Liver (tissue), 9 donors: Measurements from ENCODE around the gene JPH3. TPM values are rescaled to one million over a fixed set of nuclear protein-coding genes. Genes with fewer than 3 reads are reported as not detected.

Experiments used
- DNase-seq: peaks from one replicate; pipeline ENCODE4 v3.0.0-alpha.2; 2017; ENCODE audit warnings: low spot score
- H3K27ac ChIP-seq, 2 donors: one replicate each; pipeline ENCODE4 v1.7.0; 2013; ENCODE audit warnings: inconsistent platforms in 2 of 2, low read length in 2 of 2, control low read depth in 1 of 2, low read depth in 1 of 2, mild to moderate bottlenecking in 1 of 2
- H3K27me3 ChIP-seq, 4 donors: one replicate each; pipeline versions ENCODE4 v1.6.1 to v1.7.0; 2013; ENCODE audit warnings: low read length in 3 of 4, inconsistent platforms in 1 of 4, mild to moderate bottlenecking in 1 of 4, moderate library complexity in 1 of 4; ENCODE audit not compliant: control insufficient read depth in 4 of 4, insufficient read depth in 4 of 4
- H3K36me3 ChIP-seq, 4 donors: one replicate each; pipeline versions ENCODE4 v1.6.1 to v1.7.0; 2013; ENCODE audit warnings: low read length in 3 of 4, mild to moderate bottlenecking in 3 of 4, low read depth in 1 of 4, moderate library complexity in 1 of 4; ENCODE audit not compliant: control insufficient read depth in 4 of 4, insufficient read depth in 3 of 4
- H3K4me1 ChIP-seq, 4 donors: one replicate each; pipeline versions ENCODE4 v1.6.1 to v1.7.0; 2013; ENCODE audit warnings: low read length in 3 of 4, mild to moderate bottlenecking in 3 of 4, moderate library complexity in 1 of 4; ENCODE audit not compliant: control insufficient read depth in 4 of 4, insufficient read depth in 4 of 4
- H3K4me3 ChIP-seq, 3 donors: one replicate each; pipeline versions ENCODE4 v1.6.1 to v1.7.0; 2013; ENCODE audit warnings: low read length in 3 of 3, control low read depth in 1 of 3, low read depth in 1 of 3, mild to moderate bottlenecking in 1 of 3
- H3K9ac ChIP-seq, 2 donors: one replicate each; pipeline ENCODE4 v1.7.0; 2013; ENCODE audit warnings: low read length in 2 of 2, mild to moderate bottlenecking in 2 of 2, moderate library complexity in 2 of 2, control low read depth in 1 of 2, low read depth in 1 of 2
- H3K9me3 ChIP-seq, 4 donors: one replicate each; pipeline versions ENCODE4 v1.6.1 to v1.7.0; 2013; ENCODE audit warnings: low read length in 3 of 4; ENCODE audit not compliant: control insufficient read depth in 4 of 4
- CTCF ChIP-seq: fragments of 150-350 bp; IDR thresholded peaks from 2 replicates; pipeline ENCODE4 v1.5.1; 2017; ENCODE audit warnings: improper control_type of control experiment, low read depth, low read length; ENCODE audit not compliant: missing input control
- EGR1 ChIP-seq, 2 donors: IDR thresholded peaks; 2 replicates each; pipeline ENCODE4 v1.6.1; 2016 to 2018; ENCODE audit warnings: antibody characterized with exemption in 2 of 2, low read depth in 2 of 2
- FOXA1 ChIP-seq: IDR thresholded peaks from 2 replicates; pipeline ENCODE4 v1.6.1; 2016; ENCODE audit warnings: antibody characterized with exemption
- FOXA2 ChIP-seq: IDR thresholded peaks from 2 replicates; pipeline ENCODE4 v1.6.1; 2016; ENCODE audit warnings: antibody characterized with exemption
- GABPA ChIP-seq, 2 donors: IDR thresholded peaks in 1 of 2; conservative IDR thresholded peaks in 1 of 2; 2 replicates each; pipeline ENCODE4 v1.6.1; 2016; ENCODE audit warnings: antibody characterized with exemption in 2 of 2, mild to moderate bottlenecking in 1 of 2, moderate library complexity in 1 of 2
- HNF4A ChIP-seq, 2 donors: conservative IDR thresholded peaks; 2 replicates each; pipeline ENCODE4 v1.6.1; 2016; ENCODE audit warnings: antibody characterized with exemption in 2 of 2, mild to moderate bottlenecking in 2 of 2
- HNF4G ChIP-seq: IDR thresholded peaks from 2 replicates; pipeline ENCODE4 v1.6.1; 2016; ENCODE audit warnings: antibody characterized with exemption
- JUND ChIP-seq, 2 donors: IDR thresholded peaks; 2 replicates each; pipeline ENCODE4 v1.6.1; 2016; ENCODE audit warnings: antibody characterized with exemption in 2 of 2
- NR2F2 ChIP-seq: IDR thresholded peaks from 2 replicates; pipeline ENCODE4 v1.6.1; 2016; ENCODE audit warnings: antibody characterized with exemption
- RAD21 ChIP-seq, 2 donors: IDR thresholded peaks; 2 replicates each; pipeline ENCODE4 v1.6.1; 2016; ENCODE audit warnings: antibody characterized with exemption in 2 of 2, mild to moderate bottlenecking in 2 of 2
- RXRA ChIP-seq, 2 donors: IDR thresholded peaks; 2 replicates each; pipeline ENCODE4 v1.6.1; 2017 to 2018; ENCODE audit warnings: antibody characterized with exemption in 2 of 2, mild to moderate bottlenecking in 1 of 2
- SP1 ChIP-seq: IDR thresholded peaks from 2 replicates; pipeline ENCODE4 v1.6.1; 2018; ENCODE audit warnings: antibody characterized with exemption, mild to moderate bottlenecking
- TAF1 ChIP-seq: conservative IDR thresholded peaks from 2 replicates; pipeline ENCODE4 v1.6.1; 2016; ENCODE audit warnings: antibody characterized with exemption, mild to moderate bottlenecking
- YY1 ChIP-seq: IDR thresholded peaks from 2 replicates; pipeline ENCODE4 v1.6.1; 2016; ENCODE audit warnings: antibody characterized with exemption, mild to moderate bottlenecking
- ZBTB33 ChIP-seq: IDR thresholded peaks from 2 replicates; pipeline ENCODE4 v1.6.1; 2016; ENCODE audit warnings: antibody characterized with exemption
- WGBS: extraction: QIAGEN DNeasy Blood & Tissue Kit; methylation state at CpG from one replicate; pipeline ENCODE4 v1.1.7; 2013; 5-methylcytosine and 5-hydroxymethylcytosine counted together
- polyA plus RNA-seq, 2 donors: library from polyadenylated mRNA; stranded (reverse) in 1 of 2; unstranded in 1 of 2; fragments of 200-250 nt in 1 of 2; fragments of >200 nt in 1 of 2; fragmentation: Nextera tagmentation in 1 of 2; extraction: Ambion mirVana in 1 of 2; gene quantifications; one replicate each; pipeline versions ENCODE4 v1.2.1 to v1.2.3, GENCODE V29; 2013 to 2015
- total RNA-seq, 2 donors: library from RNA; depleted of rRNA; stranded (reverse); fragments of >200 nt; gene quantifications; one replicate each; pipeline ENCODE4 v1.2.3, GENCODE V29; 2014
- TF ChIP-seq, protein P1 (sequence below): IDR thresholded peaks from 2 replicates; pipeline ENCODE4 v1.6.1; 2016; ENCODE audit warnings: antibody characterized with exemption
- TF ChIP-seq, protein P2 (sequence below): IDR thresholded peaks from 2 replicates; pipeline ENCODE4 v1.6.1; 2016; ENCODE audit warnings: antibody characterized with exemption
- TF ChIP-seq, protein P3 (sequence below): IDR thresholded peaks from 2 replicates; pipeline ENCODE4 v1.6.1; 2016; ENCODE audit warnings: antibody characterized with exemption, mild to moderate bottlenecking
- donor health status: healthy.
- donor health status: healthy.
- donor health status: healthy.
- donor health status: healthy.
- donor health status: healthy.

Gene JPH3
- total and polyA plus RNA-seq, 4 donors, result under 0.01 to 0.09 (median 0.04) TPM

DNA sequence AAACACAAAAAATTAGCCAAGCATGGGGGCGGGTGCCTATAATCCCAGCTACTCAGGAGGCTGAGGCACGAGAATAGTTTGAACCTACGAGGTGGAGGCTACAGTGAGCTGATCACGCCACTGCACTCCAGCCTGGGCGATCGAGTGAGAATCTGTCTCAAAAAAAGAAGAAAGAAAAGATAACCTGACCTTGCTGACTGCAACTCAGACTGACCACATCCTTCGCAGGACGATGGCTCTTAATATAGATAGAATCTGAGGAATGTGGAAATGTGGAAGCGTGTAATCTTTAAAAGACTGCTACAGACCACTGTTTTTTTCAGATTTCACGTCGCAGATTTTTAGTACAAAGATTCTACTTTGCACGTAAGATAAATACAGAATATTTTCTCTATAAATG lies 125.7 kb downstream of the JPH3 start:
- Histone ChIP-seq H3K9ac (no peak overlapping the region), H3K27ac (no peak overlapping the region), H3K4me3 (no peak overlapping the region), H3K27me3 (no peaks in the 10 kb centered on the region), H3K9me3 (no peaks in the 10 kb centered on the region), H3K4me1 (no peaks in the 10 kb centered on the region), H3K36me3 (peaks cover 7 to 21% (median 12%) of the 10 kb centered on the region in 4 donors)
- no peak for TF ChIP-seq RXRA (IDR thresholded peaks at IDR 0.05)
- TF ChIP-seq ZBTB33, result no peak
- TF ChIP-seq JUND (IDR thresholded peaks at IDR 0.05), result no peak
- no peak for TF ChIP-seq GABPA (IDR thresholded peaks at IDR 0.05 in 1 of 2, conservative IDR thresholded peaks at IDR 0.05 in 1 of 2)
- no peak for TF ChIP-seq FOXA1
- TF ChIP-seq FOXA2, result no peak
- no peak for TF ChIP-seq YY1
- TF ChIP-seq HNF4A (conservative IDR thresholded peaks at IDR 0.05), result no peak
- TF ChIP-seq, protein P1, sequence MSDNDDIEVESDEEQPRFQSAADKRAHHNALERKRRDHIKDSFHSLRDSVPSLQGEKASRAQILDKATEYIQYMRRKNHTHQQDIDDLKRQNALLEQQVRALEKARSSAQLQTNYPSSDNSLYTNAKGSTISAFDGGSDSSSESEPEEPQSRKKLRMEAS, result no peak
- TF ChIP-seq HNF4G, result no peak
- TF ChIP-seq, protein P2, sequence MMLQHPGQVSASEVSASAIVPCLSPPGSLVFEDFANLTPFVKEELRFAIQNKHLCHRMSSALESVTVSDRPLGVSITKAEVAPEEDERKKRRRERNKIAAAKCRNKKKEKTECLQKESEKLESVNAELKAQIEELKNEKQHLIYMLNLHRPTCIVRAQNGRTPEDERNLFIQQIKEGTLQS, result no peak
- TF ChIP-seq CTCF, result no peak
- TF ChIP-seq, protein P3, sequence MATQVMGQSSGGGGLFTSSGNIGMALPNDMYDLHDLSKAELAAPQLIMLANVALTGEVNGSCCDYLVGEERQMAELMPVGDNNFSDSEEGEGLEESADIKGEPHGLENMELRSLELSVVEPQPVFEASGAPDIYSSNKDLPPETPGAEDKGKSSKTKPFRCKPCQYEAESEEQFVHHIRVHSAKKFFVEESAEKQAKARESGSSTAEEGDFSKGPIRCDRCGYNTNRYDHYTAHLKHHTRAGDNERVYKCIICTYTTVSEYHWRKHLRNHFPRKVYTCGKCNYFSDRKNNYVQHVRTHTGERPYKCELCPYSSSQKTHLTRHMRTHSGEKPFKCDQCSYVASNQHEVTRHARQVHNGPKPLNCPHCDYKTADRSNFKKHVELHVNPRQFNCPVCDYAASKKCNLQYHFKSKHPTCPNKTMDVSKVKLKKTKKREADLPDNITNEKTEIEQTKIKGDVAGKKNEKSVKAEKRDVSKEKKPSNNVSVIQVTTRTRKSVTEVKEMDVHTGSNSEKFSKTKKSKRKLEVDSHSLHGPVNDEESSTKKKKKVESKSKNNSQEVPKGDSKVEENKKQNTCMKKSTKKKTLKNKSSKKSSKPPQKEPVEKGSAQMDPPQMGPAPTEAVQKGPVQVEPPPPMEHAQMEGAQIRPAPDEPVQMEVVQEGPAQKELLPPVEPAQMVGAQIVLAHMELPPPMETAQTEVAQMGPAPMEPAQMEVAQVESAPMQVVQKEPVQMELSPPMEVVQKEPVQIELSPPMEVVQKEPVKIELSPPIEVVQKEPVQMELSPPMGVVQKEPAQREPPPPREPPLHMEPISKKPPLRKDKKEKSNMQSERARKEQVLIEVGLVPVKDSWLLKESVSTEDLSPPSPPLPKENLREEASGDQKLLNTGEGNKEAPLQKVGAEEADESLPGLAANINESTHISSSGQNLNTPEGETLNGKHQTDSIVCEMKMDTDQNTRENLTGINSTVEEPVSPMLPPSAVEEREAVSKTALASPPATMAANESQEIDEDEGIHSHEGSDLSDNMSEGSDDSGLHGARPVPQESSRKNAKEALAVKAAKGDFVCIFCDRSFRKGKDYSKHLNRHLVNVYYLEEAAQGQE, result no peak
- TF ChIP-seq NR2F2, result no peak
- no peak for TF ChIP-seq TAF1
- 92% methylated on average over 12 of the region's 12 CpGs for WGBS
- no peak for DNase-seq

GRCh38 chr16:87729266-87729954 lies 127.1 kb downstream of the JPH3 start:
- Histone ChIP-seq H3K4me3 (no peak overlapping the region), H3K36me3 (peaks cover 5 to 21% (median 12%) of the 10 kb centered on the region in 4 donors), H3K4me1 (no peaks in the 10 kb centered on the region), H3K27me3 (no peaks in the 10 kb centered on the region), H3K9ac (no peak overlapping the region), H3K27ac (no peak overlapping the region), H3K9me3 (no peaks in the 10 kb centered on the region)
- no peak for DNase-seq
- 96% methylated on average over 17 of the region's 17 CpGs for WGBS
- TF ChIP-seq JUND (IDR thresholded peaks at IDR 0.05), result no peak
- TF ChIP-seq ZBTB33, result no peak
- no peak for TF ChIP-seq NR2F2
- no peak for TF ChIP-seq RXRA (IDR thresholded peaks at IDR 0.05)
- TF ChIP-seq RAD21 (IDR thresholded peaks at IDR 0.05), result no peak
- no peak for TF ChIP-seq SP1
- TF ChIP-seq, protein P3, result no peak
- TF ChIP-seq EGR1 (IDR thresholded peaks at IDR 0.05; ENCODE audit: low read depth in 2 of 2), result no peak
- TF ChIP-seq, protein P2, result no peak
